Small intestine (tissue), 7 donors: ENCODE results near the gene CCDC157. TPM values are rescaled to one million over a fixed set of nuclear protein-coding genes. Genes with fewer than 3 reads are reported as not detected.

ENCODE experiments used
- DNase-seq, 2 donors: peaks; one replicate each; pipeline versions ENCODE4 v3.0.0 to v3.0.0-alpha.2; 2013
- FAIRE-seq: peaks from 2 replicates; lab custom pipeline; 2012; peaks lifted over from hg19 to GRCh38; lab: Jason Lieb, UNC
- H3K27ac ChIP-seq, 3 donors: one replicate each; pipeline ENCODE4 v1.5.1; 2013; ENCODE audit warnings: low read length in 2 of 3, mild to moderate bottlenecking in 2 of 3, control low read depth in 1 of 3, inconsistent platforms in 1 of 3, low read depth in 1 of 3, moderate library complexity in 1 of 3
- H3K27me3 ChIP-seq, 3 donors: one replicate each; pipeline ENCODE4 v1.6.1; 2013; ENCODE audit warnings: low read length in 3 of 3, inconsistent platforms in 1 of 3; ENCODE audit not compliant: control insufficient read depth in 3 of 3, insufficient read depth in 3 of 3
- H3K36me3 ChIP-seq, 3 donors: one replicate each; pipeline ENCODE4 v1.6.1; 2013; ENCODE audit warnings: low read length in 3 of 3, inconsistent platforms in 1 of 3, low read depth in 1 of 3, mild to moderate bottlenecking in 1 of 3, moderate library complexity in 1 of 3; ENCODE audit not compliant: control insufficient read depth in 3 of 3, insufficient read depth in 2 of 3
- H3K4me1 ChIP-seq, 3 donors: one replicate each; pipeline ENCODE4 v1.6.1; 2013; ENCODE audit warnings: low read length in 2 of 3, inconsistent platforms in 1 of 3, low read depth in 1 of 3, mild to moderate bottlenecking in 1 of 3, moderate library complexity in 1 of 3; ENCODE audit not compliant: control insufficient read depth in 3 of 3, insufficient read depth in 2 of 3
- H3K4me3 ChIP-seq, 3 donors: one replicate each; pipeline ENCODE4 v1.5.1; 2013; ENCODE audit warnings: low read length in 3 of 3, control low read depth in 1 of 3, inconsistent platforms in 1 of 3, low read depth in 1 of 3, mild to moderate bottlenecking in 1 of 3, moderate library complexity in 1 of 3
- H3K9me3 ChIP-seq, 2 donors: one replicate each; pipeline ENCODE4 v1.6.1; 2013; ENCODE audit warnings: low read depth in 1 of 2, low read length in 1 of 2; ENCODE audit not compliant: control insufficient read depth in 2 of 2, insufficient read depth in 1 of 2
- WGBS, 3 donors: extraction: QIAGEN DNeasy Blood & Tissue Kit; methylation state at CpG; one replicate each; pipeline ENCODE4 v1.1.7; 2013; 5-methylcytosine and 5-hydroxymethylcytosine counted together
- polyA plus RNA-seq, 4 donors: library from polyadenylated mRNA; stranded (reverse) in 3 of 4; unstranded in 1 of 4; fragments of 200-250 nt in 3 of 4; fragments of 120-200 nt in 1 of 4; gene quantifications; one replicate each; pipeline versions ENCODE4 v1.2.1 to v1.2.3, GENCODE V29; 2013
- donor health status: healthy with polysubstance abuse.
- donor health status: control.
- donor health status: control.
- donor health status: Bipolar disorder and iron deficiency.
- donor health status: healthy.

The CCDC157 gene
- polyA plus RNA-seq, 4 donors = 1.5 to 5.9 (median 2.3) TPM

DNA sequence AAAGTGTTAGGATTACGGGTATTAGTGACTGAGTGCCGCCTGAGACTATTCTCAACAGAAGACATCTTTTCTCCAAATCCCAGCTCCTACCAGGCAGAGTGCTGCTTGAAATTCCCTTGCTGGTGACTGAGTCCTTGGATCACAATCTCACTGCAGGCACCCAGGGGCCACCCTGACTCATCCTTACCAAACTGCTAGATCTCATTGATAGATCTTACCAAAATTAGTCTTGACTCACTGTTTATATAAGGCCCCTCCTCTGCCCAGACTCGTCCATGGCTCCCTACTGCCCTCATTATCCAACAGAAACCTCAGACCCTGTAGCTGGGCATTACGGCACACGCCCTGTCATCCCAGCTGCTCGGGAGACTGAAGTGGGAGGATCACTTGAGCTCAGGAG is 44.8 kb upstream of the CCDC157 start:
- H3K9me3 ChIP-seq = no peaks in the 10 kb centered on the region
- peaks cover 7 to 23% (median 19%) of the 10 kb centered on the region in 3 donors for H3K4me1 ChIP-seq
- H3K27ac ChIP-seq = peak overlapping the region in 1 of 3 donors; percentile 11
- no peaks in the 10 kb centered on the region for H3K27me3 ChIP-seq
- no peak overlapping the region for H3K4me3 ChIP-seq
- no peak for FAIRE-seq
- WGBS, 3 donors = 75 to 84% (median 80%) methylated on average over 6 of the region's 6 CpGs
- peaks cover 0 to 28% (median 2%) of the 10 kb centered on the region in 3 donors for H3K36me3 ChIP-seq
- DNase-seq = no peak

DNA sequence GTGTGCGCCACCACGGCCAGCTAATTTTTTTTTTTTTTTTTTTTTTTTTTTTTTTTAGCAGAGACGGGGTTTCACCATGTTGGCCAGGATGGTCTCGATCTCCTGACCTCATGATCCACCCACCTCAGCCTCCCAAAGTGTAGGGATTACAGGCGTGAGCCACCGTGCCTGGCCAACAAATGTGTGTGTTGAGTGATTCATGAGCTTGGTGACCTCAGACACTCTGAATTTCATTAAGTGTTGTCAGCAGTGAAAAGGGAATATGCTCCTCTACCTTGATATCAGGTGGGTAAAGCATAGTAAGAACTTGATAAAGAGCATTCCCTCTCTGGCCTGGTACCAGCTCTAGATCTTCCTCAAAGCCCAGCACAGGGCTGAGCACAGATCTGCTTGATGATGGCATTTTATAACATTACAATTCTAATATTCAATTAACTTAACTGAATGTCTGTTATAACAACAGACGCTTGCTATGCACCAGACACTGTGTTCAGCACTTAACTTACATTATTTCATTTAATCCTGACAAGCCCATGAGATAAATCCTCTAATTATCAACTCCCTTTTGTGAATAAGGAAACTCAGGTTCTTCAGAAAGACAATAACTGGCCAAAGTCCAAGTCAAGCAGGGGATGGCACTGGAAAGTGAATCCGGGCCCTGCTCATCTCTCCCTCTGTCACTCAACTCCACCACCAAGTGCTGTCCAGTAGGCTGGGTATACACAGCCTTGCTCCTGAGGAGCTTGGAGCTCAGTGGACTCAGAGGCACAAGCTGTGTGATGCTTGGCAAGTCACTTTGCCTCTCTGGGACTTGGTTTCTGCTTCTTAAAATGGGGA is 43.1 kb upstream of the CCDC157 start:
- Histone ChIP-seq H3K36me3 (peaks cover 0 to 34% (median 2%) of the 10 kb centered on the region in 3 donors), H3K27me3 (no peaks in the 10 kb centered on the region), H3K4me3 (no peak overlapping the region), H3K4me1 (peaks cover 7 to 23% (median 16%) of the 10 kb centered on the region in 3 donors), H3K27ac (no peak overlapping the region), H3K9me3 (no peaks in the 10 kb centered on the region)
- DNase-seq (peak; percentile 28 to 33), FAIRE-seq (no peak)
- WGBS, 3 donors = 58 to 78% (median 76%) methylated on average over 5 to 7 of the region's 8 CpGs

DNA sequence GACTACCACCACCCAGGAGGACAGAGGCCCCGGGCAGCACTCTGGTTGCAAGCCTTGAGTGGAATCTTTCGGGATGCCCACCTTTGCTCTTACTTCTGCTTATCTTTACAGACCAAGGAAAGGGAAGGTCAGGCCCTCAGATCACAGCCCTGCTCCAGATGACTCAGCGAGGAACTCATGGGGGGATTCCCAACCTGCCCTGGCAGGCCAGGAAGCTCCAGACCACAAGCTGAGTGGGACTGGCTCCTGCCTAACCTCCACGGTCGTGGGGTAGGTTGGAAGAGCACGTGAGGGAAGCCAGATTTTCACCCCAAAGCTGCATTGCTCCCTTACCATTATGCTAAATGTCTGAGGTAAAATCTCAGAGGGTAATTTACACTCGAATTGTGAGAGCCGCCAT is 41.9 kb upstream of the CCDC157 start:
- FAIRE-seq (no peak), DNase-seq (no peak)
- Histone ChIP-seq H3K4me3 (no peak overlapping the region), H3K4me1 (peaks cover 7 to 17% (median 14%) of the 10 kb centered on the region in 3 donors), H3K9me3 (no peaks in the 10 kb centered on the region), H3K27ac (peak overlapping the region in 1 of 3 donors; percentile 26), H3K27me3 (no peaks in the 10 kb centered on the region), H3K36me3 (peaks cover 0 to 40% (median 2%) of the 10 kb centered on the region in 3 donors)
- WGBS, 3 donors = 58 to 87% (median 72%) methylated on average over 8 of the region's 8 CpGs

DNA sequence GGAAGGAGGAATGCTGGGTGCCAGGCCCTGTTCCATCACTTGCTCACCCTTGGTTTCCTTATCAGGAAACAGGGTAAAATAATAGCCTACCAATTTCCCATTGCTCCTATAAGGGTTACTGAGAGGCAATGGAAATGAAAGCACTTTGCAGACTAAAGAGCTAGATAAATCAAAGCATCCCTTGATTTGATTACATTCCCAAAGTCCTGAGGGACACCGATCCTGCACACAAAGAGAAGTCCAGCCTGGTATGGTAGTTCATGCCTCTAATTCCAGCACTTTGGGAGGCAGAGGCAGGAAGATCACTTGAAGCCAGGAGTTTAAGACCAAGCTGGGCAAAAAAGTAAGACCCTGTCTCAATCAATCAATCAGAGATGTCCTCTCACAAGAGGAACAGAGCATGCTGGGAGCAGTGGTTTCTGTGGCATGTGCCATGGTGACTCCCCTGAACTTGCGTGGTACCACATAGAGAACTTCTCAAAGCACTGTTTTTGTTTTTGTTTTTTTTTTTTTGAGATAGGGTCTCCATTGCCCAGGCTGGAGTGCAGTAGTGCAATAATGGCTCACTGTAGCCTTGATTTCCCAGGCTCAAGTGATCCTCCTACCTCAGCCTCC is 40.7 kb upstream of the CCDC157 start:
- Histone ChIP-seq H3K27me3 (no peaks in the 10 kb centered on the region), H3K4me3 (no peak overlapping the region), H3K36me3 (peaks cover 0 to 49% (median 4%) of the 10 kb centered on the region in 3 donors), H3K27ac (no peak overlapping the region), H3K9me3 (no peaks in the 10 kb centered on the region), H3K4me1 (peaks cover 6 to 12% (median 7%) of the 10 kb centered on the region in 3 donors)
- 79 to 89% (median 82%) methylated on average over 2 of the region's 2 CpGs for WGBS, 3 donors
- DNase-seq = no peak
- no peak for FAIRE-seq

DNA sequence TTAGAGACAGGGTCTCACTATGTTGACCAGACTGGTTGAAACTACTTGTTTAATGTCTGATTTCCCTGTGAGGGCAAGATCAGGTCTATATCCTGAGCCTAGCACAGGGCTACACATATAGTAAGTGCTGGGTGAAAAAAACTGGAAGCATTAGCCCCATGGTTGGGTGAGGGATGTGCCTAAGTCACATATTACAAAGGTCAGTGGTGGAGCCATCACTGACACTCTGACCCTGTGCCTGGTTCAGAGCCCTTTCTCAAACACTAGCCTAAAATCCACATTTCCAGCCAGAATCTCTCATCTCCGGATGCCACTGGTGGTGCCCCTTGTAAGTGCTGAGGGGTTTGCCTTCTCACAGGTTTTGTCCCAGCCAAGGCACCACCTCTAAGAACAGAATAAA is 39.0 kb upstream of the CCDC157 start:
- no peaks in the 10 kb centered on the region for H3K9me3 ChIP-seq
- FAIRE-seq = no peak
- H3K27ac ChIP-seq = no peak overlapping the region
- 96 to 100% (median 100%) methylated on average over 1 of the region's 1 CpG for whole genome bisulfite sequencing, 3 donors
- peaks cover 0 to 4% (median 0%) of the 10 kb centered on the region in 3 donors for H3K4me1 ChIP-seq
- H3K36me3 ChIP-seq = peaks cover 0 to 52% (median 3%) of the 10 kb centered on the region in 3 donors
- no peak overlapping the region for H3K4me3 ChIP-seq
- H3K27me3 ChIP-seq = no peaks in the 10 kb centered on the region
- no peak for DNase-seq

DNA sequence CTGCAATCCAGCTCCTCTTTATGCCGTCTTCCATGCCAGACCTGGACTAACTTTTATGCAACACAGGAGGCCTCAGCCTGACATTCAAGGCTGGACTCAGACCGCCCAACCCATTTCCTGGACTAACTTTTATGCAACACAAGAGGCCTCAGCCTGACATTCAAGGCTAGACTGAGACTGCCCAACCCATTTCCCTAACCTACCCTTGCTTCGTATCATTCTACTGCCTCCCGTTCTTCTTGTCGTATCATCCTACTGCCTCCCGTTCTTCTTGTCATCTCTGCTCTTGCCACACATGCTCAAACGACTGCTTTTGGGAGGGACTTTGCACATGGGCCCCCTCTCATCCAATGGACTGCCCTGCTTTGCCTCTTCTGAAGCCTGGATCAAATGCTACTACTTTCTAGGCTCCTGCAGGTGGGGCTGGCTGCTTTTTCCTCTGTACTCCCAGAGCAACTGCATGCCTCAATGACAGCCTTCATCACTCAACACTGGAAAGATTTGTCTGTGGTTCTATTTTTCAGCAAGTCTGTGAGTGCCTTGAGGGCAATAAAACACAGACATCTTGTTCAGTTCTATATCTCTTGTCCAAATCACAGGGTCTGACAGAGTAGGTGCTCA is 37.9 kb upstream of the CCDC157 start:
- Histone ChIP-seq H3K4me1 (peaks cover 0 to 4% (median 3%) of the 10 kb centered on the region in 3 donors), H3K36me3 (peaks cover 0 to 52% (median 2%) of the 10 kb centered on the region in 3 donors), H3K27me3 (no peaks in the 10 kb centered on the region), H3K4me3 (no peak overlapping the region), H3K27ac (no peak overlapping the region), H3K9me3 (no peaks in the 10 kb centered on the region)
- FAIRE-seq (no peak), DNase-seq (no peak)
- WGBS, 3 donors = 83 to 88% (median 87%) methylated on average over 7 of the region's 7 CpGs

DNA sequence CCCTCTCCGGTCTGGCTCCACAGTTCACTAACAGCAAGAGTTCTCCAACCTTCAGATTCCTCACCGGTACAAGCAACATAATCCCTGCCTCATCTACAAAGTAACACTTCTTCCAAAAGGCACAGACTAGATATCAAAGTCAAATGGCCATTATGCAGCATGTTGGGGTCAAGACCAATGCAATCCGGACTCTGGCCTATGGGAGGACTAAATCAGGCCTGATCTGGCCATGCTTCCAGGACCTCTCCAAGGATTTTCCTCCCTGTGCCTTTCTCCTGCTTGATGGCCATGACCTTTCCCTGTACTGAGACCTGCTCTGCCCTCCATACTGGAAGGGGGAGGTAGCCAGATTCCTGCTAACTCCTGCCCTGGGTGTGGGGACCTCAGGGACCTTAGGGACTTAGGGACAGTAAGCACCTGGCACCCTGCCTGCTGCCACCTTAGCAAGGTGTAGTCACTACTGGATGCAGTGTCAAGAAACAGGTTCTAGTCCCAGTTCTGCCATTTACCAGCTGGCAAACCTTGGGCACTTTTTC is 36.7 kb upstream of the CCDC157 start:
- no peak for FAIRE-seq
- H3K4me3 ChIP-seq = no peak overlapping the region
- no peak for DNase-seq
- H3K9me3 ChIP-seq = no peaks in the 10 kb centered on the region
- H3K36me3 ChIP-seq = peaks cover 0 to 48% (median 2%) of the 10 kb centered on the region in 3 donors
- no peak overlapping the region for H3K27ac ChIP-seq
- H3K4me1 ChIP-seq = peaks cover 0 to 15% (median 0%) of the 10 kb centered on the region in 3 donors
- no peaks in the 10 kb centered on the region for H3K27me3 ChIP-seq
- WGBS, 3 donors = 89 to 96% (median 94%) methylated on average over 3 of the region's 3 CpGs

DNA sequence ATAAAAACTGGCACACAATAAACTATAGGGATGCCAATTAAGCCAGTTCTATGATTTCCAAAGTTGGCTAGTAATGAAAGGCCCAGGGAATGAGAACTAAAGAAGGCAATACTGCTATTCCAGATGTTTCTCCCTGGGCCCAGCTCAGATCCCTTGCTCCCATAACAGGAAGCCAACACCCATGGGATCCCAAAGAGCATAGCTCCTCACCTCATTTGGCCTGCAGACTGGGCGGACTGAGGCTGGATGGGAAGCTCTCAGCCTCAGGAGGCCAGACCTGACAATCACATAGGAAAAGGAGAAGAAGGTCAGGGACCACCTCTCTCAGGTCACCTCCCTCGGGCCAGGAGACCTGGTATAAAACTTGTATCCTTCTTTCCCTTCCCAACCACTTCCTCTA is 35.3 kb upstream of the CCDC157 start:
- 81 to 97% (median 90%) methylated on average over 2 of the region's 2 CpGs for WGBS, 3 donors
- H3K4me1 ChIP-seq = peaks cover 2 to 23% (median 6%) of the 10 kb centered on the region in 3 donors

More for the DNA sequence above, 35.3 kb upstream of the CCDC157 start:
- no peak for DNase-seq
- Histone ChIP-seq H3K4me3 (no peak overlapping the region), H3K36me3 (peaks cover 0 to 41% (median 2%) of the 10 kb centered on the region in 3 donors), H3K27ac (no peak overlapping the region), H3K9me3 (no peaks in the 10 kb centered on the region), H3K27me3 (no peaks in the 10 kb centered on the region)
- no peak for FAIRE-seq
